ENCODE measurements around the gene SALL1. TPM values are rescaled to one million over a fixed set of nuclear protein-coding genes. Genes with fewer than 3 reads are reported as not detected.

The SALL1 gene
- total RNA-seq, 1 experiment from 2014 or later: not detected

DNA sequence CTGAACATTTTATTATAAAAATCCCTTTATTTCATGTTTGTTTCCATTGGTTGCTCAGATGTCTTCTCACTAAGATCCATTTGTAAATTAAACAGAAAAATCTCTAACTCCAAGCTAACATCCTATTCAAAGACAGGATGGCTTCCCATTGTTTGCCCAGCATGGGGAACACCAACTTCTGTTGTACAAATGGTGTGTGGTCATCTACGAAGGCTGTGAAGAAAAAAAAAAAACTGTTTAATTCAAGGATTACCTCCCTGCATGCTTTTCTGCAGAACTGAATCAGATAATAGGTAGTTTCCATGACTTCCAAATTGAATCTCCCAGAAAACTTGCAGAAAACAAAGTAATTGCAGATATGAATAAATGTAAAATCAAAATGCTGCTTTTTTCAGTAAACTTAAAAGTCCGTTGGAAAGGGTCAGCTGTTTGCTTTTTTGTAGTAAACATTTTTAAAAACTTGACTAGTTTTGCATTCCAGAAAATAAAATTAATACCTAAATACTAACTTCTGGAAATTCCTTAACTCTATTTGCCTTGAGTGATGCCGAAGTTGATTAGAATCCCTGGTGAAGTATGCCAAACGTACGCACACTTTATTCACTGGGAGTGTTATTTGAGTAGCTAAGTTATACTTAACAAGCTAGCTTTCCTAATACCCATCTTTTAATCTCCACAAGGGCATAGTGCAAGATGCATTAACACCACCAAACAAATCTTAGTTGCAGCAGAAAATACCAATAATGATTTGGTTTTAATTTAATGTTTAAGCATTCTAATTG, 7.7 kb downstream of the SALL1 start:
- Mint-ChIP-seq H3K36me3 (ENCODE audit: insufficient read depth, unreplicated experiment) (no peaks in the 10 kb centered on the region), H3K27ac (ENCODE audit: unreplicated experiment) (no peak overlapping the region), H3K9me3 (ENCODE audit: low read depth, unreplicated experiment) (no peaks in the 10 kb centered on the region), H3K27me3 (ENCODE audit: unreplicated experiment) (peaks cover 74% of the 10 kb centered on the region), H3K4me3 (ENCODE audit: low read depth, unreplicated experiment) (no peak overlapping the region), H3K4me1 (ENCODE audit: low read depth, unreplicated experiment) (peaks cover 12% of the 10 kb centered on the region)
- CTCF ChIA-PET: no interaction called here
- intact Hi-C loops (cut with micrococcal nuclease; ENCODE audit: unreplicated experiment): loop anchor here (5.0 kb wide), 1 partner anchor 839 kb away; no protein-coding TSS in a partner anchor
- no TSS peak for BruUV-seq (replicated peaks)
- no peak for DNase-seq
- TF ChIP-seq CTCF (IDR thresholded peaks at IDR 0.05; ENCODE audit: unreplicated experiment): no peak

GRCh38 chr16:51141541-51141940, 9.5 kb downstream of the SALL1 start:
- no peak for DNase-seq
- CTCF ChIA-PET: no interaction called here
- H3K9me3 Mint-ChIP-seq (ENCODE audit: low read depth, unreplicated experiment): no peaks in the 10 kb centered on the region
- intact Hi-C loops (cut with micrococcal nuclease; ENCODE audit: unreplicated experiment): loop anchor here (5.0 kb wide), 1 partner anchor 841 kb away; no protein-coding TSS in a partner anchor
- no peak overlapping the region for H3K4me3 Mint-ChIP-seq (ENCODE audit: low read depth, unreplicated experiment)
- BruUV-seq (replicated peaks): no TSS peak
- no peak overlapping the region for H3K27ac Mint-ChIP-seq (ENCODE audit: unreplicated experiment)
- peaks cover 10% of the 10 kb centered on the region for H3K4me1 Mint-ChIP-seq (ENCODE audit: low read depth, unreplicated experiment)
- no peaks in the 10 kb centered on the region for H3K36me3 Mint-ChIP-seq (ENCODE audit: insufficient read depth, unreplicated experiment)
- no peak for TF ChIP-seq CTCF (IDR thresholded peaks at IDR 0.05; ENCODE audit: unreplicated experiment)
- peaks cover 92% of the 10 kb centered on the region for H3K27me3 Mint-ChIP-seq (ENCODE audit: unreplicated experiment)

- no peaks in the 10 kb centered on the region for H3K9me3 Mint-ChIP-seq (ENCODE audit: low read depth, unreplicated experiment)
- DNase-seq: no peak
- H3K27ac Mint-ChIP-seq (ENCODE audit: unreplicated experiment): no peak overlapping the region
- intact Hi-C loops (cut with micrococcal nuclease; ENCODE audit: unreplicated experiment): loop anchor here (5.0 kb wide), 1 partner anchor 841 kb away; no protein-coding TSS in a partner anchor
- H3K4me1 Mint-ChIP-seq (ENCODE audit: low read depth, unreplicated experiment): peaks cover 6% of the 10 kb centered on the region
- H3K36me3 Mint-ChIP-seq (ENCODE audit: insufficient read depth, unreplicated experiment): no peaks in the 10 kb centered on the region
- no TSS peak for BruUV-seq (replicated peaks)
- CTCF ChIA-PET: no interaction called here
- no peak overlapping the region for H3K4me3 Mint-ChIP-seq (ENCODE audit: low read depth, unreplicated experiment)
- peaks cover 92% of the 10 kb centered on the region for H3K27me3 Mint-ChIP-seq (ENCODE audit: unreplicated experiment)
- no peak for TF ChIP-seq CTCF (IDR thresholded peaks at IDR 0.05; ENCODE audit: unreplicated experiment)
Observed at GRCh38 chr16:51141106-51141505, 10.0 kb downstream of the SALL1 start.

DNA sequence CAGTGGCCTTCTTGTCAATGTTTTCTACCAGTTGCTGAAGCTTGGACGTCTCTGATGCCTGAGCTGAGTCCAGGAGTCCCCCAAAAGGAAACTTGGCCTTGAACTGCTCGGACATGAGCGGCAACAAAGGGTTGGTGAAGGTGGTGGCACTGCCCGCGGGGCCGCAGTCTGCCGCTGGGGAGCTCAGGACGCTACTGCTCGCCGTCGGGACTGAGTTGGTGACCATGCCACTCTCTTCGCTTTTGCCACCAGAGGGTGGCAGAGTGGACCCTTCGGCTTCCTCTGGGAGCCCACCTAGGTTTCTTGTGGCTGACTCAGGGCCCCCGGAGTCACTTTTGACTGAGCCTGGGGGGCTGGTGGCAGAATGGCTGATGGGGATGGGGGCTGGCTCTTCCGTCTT, 11.0 kb downstream of the SALL1 start:
- peaks cover 82% of the 10 kb centered on the region for H3K27me3 Mint-ChIP-seq (ENCODE audit: unreplicated experiment)
- H3K4me1 Mint-ChIP-seq (ENCODE audit: low read depth, unreplicated experiment): no peaks in the 10 kb centered on the region
- H3K36me3 Mint-ChIP-seq (ENCODE audit: insufficient read depth, unreplicated experiment): no peaks in the 10 kb centered on the region
- no peak for DNase-seq
- no peak for TF ChIP-seq CTCF (IDR thresholded peaks at IDR 0.05; ENCODE audit: unreplicated experiment)
- H3K9me3 Mint-ChIP-seq (ENCODE audit: low read depth, unreplicated experiment): no peaks in the 10 kb centered on the region
- BruUV-seq (replicated peaks): no TSS peak
- intact Hi-C loops (cut with micrococcal nuclease; ENCODE audit: unreplicated experiment): loop anchor here (5.0 kb wide), 1 partner anchor 842 kb away; no protein-coding TSS in a partner anchor
- CTCF ChIA-PET: no interaction called here
- no peak overlapping the region for H3K4me3 Mint-ChIP-seq (ENCODE audit: low read depth, unreplicated experiment)
- H3K27ac Mint-ChIP-seq (ENCODE audit: unreplicated experiment): no peak overlapping the region
